ENCODE data around the gene TSFM. TPM values are rescaled to one million over a fixed set of nuclear protein-coding genes. Genes with fewer than 3 reads are reported as not detected.

TSFM gene
- total RNA-seq, 1 donor from 2014 or later, result 28.4 TPM

GRCh38 chr12:57769594-57769993, 13.0 kb upstream of the TSFM start:
- Mint-ChIP-seq H3K4me1 (peaks cover 40% of the 10 kb centered on the region), H3K27me3 (peaks cover 10% of the 10 kb centered on the region), H3K9me3 (no peaks in the 10 kb centered on the region), H3K27ac (no peak overlapping the region), H3K4me3 (peak overlapping the region; percentile 38), H3K36me3 (ENCODE audit: low read depth) (peaks cover 31% of the 10 kb centered on the region)
- ChIA-PET POLR2A (interaction anchor here (1.2 to 6.7 kb wide), 2 partner anchors 13 kb away, joined by 3 to 34 read pairs; partner anchors contain the start of genes MARCHF9 and TSFM), CTCF (no interaction called here)
- DNase-seq, result no peak
- intact Hi-C loops (cut with micrococcal nuclease), result no loop called here
- no peak for TF ChIP-seq CTCF (IDR thresholded peaks at IDR 0.05)
- no peak for ATAC-seq (ENCODE audit: low read depth)

GRCh38 chr12:57770734-57771133, 11.9 kb upstream of the TSFM start:
- H3K27ac Mint-ChIP-seq, result no peak overlapping the region
- TF ChIP-seq CTCF (IDR thresholded peaks at IDR 0.05), result no peak
- POLR2A ChIA-PET, result interaction anchor here (1.2 to 6.7 kb wide), 2 partner anchors 12 to 14 kb away, joined by 3 to 34 read pairs; partner anchors contain the start of genes MARCHF9 and TSFM
- H3K4me1 Mint-ChIP-seq, result peaks cover 29% of the 10 kb centered on the region
- H3K9me3 Mint-ChIP-seq, result no peaks in the 10 kb centered on the region
- peaks cover 9% of the 10 kb centered on the region for H3K27me3 Mint-ChIP-seq
- CTCF ChIA-PET, result no interaction called here
- DNase-seq (no peak), ATAC-seq (ENCODE audit: low read depth) (no peak)
- intact Hi-C loops (cut with micrococcal nuclease), result no loop called here
- H3K4me3 Mint-ChIP-seq, result peak overlapping the region; percentile 44
- H3K36me3 Mint-ChIP-seq (ENCODE audit: low read depth), result peaks cover 31% of the 10 kb centered on the region

DNA sequence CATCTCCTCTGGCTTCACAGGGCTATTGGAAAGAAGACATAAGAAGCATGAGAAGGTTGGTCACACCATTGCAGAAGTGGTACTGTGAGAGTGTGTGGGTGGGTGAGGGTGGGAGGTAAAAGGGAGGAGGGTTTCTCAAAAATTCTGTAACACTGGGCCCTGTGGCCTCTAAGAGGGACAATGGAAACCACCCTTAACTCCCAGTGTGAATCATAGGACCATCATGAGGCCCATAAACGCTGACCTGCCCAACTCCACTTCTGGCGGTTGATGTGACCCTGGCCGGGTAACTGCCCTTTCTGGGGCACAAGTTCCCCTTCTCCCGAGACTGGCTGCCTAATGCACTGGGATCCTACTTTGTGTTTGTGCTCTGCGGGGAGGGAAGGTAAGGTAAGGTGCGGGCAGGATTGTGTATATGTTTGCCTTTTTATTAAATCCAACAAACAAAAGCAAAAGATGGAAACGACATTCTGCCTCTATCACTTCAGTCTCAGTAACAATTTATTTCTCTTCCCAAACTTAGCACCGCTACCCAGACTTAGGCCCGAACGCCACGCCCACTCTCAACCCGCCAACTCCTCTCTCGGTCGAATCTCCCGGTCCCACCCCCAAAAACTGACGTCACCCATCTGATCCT, 11.2 kb upstream of the TSFM start:
- Mint-ChIP-seq H3K4me1 (peaks cover 25% of the 10 kb centered on the region), H3K27me3 (peaks cover 6% of the 10 kb centered on the region), H3K4me3 (peak overlapping the region; percentile 98), H3K9me3 (no peaks in the 10 kb centered on the region), H3K27ac (peak overlapping the region; percentile 98), H3K36me3 (ENCODE audit: low read depth) (peaks cover 31% of the 10 kb centered on the region)
- TF ChIP-seq CTCF (IDR thresholded peaks at IDR 0.05), result no peak
- intact Hi-C loops (cut with micrococcal nuclease), result no loop called here
- ATAC-seq (ENCODE audit: low read depth), result peak; percentile 75
- DNase-seq, result no peak
- CTCF ChIA-PET, result no interaction called here
- POLR2A ChIA-PET, result interaction anchor here (0.9 to 1.3 kb wide), 4 partner anchors 10 to 73 kb away, joined by 4 to 11 read pairs (median 7); partner anchors contain the start of gene TSFM

- Mint-ChIP-seq H3K27ac (peak within 1 kb of the TSS; percentile 98), H3K4me1 (peaks cover 19% of the 10 kb centered on the region), H3K9me3 (no peaks in the 10 kb centered on the region), H3K27me3 (peaks cover under 1% of the 10 kb centered on the region), H3K36me3 (ENCODE audit: low read depth) (peaks cover 31% of the 10 kb centered on the region), H3K4me3 (peak within 1 kb of the TSS; percentile 98)
- ChIA-PET CTCF (interaction anchor here (0.7 kb wide), 1 partner anchor 133 kb away, joined by 4 read pairs; no protein-coding TSS in a partner anchor), POLR2A (interaction anchor here (0.5 to 1.3 kb wide), 12 partner anchors 9 to 317 kb away, joined by 3 to 11 read pairs (median 4); partner anchors contain the start of genes CDK4, CTDSP2, INHBE and TSFM)
- ATAC-seq (ENCODE audit: low read depth) (peak; percentile 91), DNase-seq (peak; percentile 81)
- intact Hi-C loops (cut with micrococcal nuclease), result loop anchor here (1.0 kb wide), 4 partner anchors 10 to 28 kb away; partner anchors contain the start of genes CDK4 and TSFM
- TF ChIP-seq CTCF (IDR thresholded peaks at IDR 0.05), result no peak
These were observed 10.6 kb upstream of the TSFM start, which contains the start of gene METTL1 for GRCh38 chr12:57771873-57772428. METTL1 (minus strand) TSS chr12:57772105; CDS start chr12:57772083, 22 bp downstream.

Measured in activated B cell treated with CpG ODN at 0.5 μM for 24 hours (primary cell).